ENCODE data around the gene NFE2.

DNA sequence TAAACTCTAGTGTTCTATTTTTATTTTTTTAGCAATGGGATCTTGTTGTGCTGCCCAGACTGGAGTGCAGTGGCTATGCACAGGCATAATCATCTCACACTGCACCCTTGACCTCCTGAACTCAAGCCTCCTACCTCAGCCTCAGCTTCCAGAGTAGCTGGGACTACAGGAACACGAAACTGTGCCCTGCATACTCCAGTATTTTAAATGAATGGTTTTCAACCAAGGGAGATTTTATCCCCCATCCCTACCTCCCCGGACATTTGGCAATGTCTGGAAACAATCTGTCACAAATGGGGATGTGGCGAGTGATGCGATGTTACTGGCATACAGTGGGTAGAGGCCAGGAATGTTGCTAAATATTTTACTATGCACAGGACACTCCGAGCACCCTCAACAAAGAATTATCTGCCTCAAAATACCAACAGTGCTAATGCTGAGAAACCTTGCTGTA is 23.0 kb downstream of the NFE2 start:
- TF ChIP-seq GATA3 (IDR thresholded peaks at IDR 0.05; ENCODE audit: low read depth, low read length), result no peak
- TF ChIP-seq GATA2 (IDR thresholded peaks at IDR 0.05; ENCODE audit: low read depth, low read length), result no peak

Measured in SH-SY5Y (cell line).